ENCODE measurements around the gene PGLYRP1. TPM values are rescaled to one million over a fixed set of nuclear protein-coding genes. Genes with fewer than 3 reads are reported as not detected.

Gene PGLYRP1
- polyA plus RNA-seq, 1 of the 3 experiments (the other 2 are of a cell fraction), result not detected

- TF ChIP-seq IRF3 (IDR thresholded peaks at IDR 0.05; ENCODE audit: low read depth, low read length) (peak; percentile 91), MXI1 (IDR thresholded peaks at IDR 0.05; ENCODE audit: low read depth, low read length) (peak; percentile 97), PBX3 (IDR thresholded peaks at IDR 0.05) (peak; percentile 100; the same call in 1 of the 2 replicates), ELF1 (IDR thresholded peaks at IDR 0.05) (peak; percentile 99), CHD2 (IDR thresholded peaks at IDR 0.05; ENCODE audit: low read length, partially characterized antibody) (peak; percentile 93), NFIC (IDR thresholded peaks at IDR 0.05; ENCODE audit: borderline replicate concordance) (no peak), USF2 (IDR thresholded peaks at IDR 0.05; ENCODE audit: borderline replicate concordance, low read depth, low read length) (no peak; the same call in 1 of the 2 replicates), MEF2A (IDR thresholded peaks at IDR 0.05; ENCODE audit: borderline replicate concordance, low read depth) (no peak), POLR2AphosphoS5 (IDR thresholded peaks at IDR 0.05; ENCODE audit: low read depth, low read length) (peak; percentile 91), SIN3A (IDR thresholded peaks at IDR 0.05; ENCODE audit: borderline replicate concordance, low read depth, low read length) (peak; percentile 47; the same call in 1 of the 2 replicates), GABPA (IDR thresholded peaks at IDR 0.05; ENCODE audit: low read depth) (peak; percentile 69), GATA2 (CRISPR knock-in tag; IDR thresholded peaks at IDR 0.05) (no peak), FOXJ3 (CRISPR knock-in tag; IDR thresholded peaks at IDR 0.05) (no peak), RCOR1 (IDR thresholded peaks at IDR 0.05; ENCODE audit: low read length) (no peak), TEAD4 (IDR thresholded peaks at IDR 0.05; ENCODE audit: borderline replicate concordance, insufficient read depth) (no peak), RAD21 (IDR thresholded peaks at IDR 0.05; ENCODE audit: low read length) (no peak), NRF1 (IDR thresholded peaks at IDR 0.05; ENCODE audit: low read depth, low read length) (peak; percentile 91), FOSL2 (IDR thresholded peaks at IDR 0.05; ENCODE audit: borderline replicate concordance, low read depth) (no peak), SMC3 (IDR thresholded peaks at IDR 0.05; ENCODE audit: low read depth, low read length) (no peak), YY1 (IDR thresholded peaks at IDR 0.05; ENCODE audit: low read depth) (no peak), TCF12 (IDR thresholded peaks at IDR 0.05) (no peak), RFX5 (IDR thresholded peaks at IDR 0.05; ENCODE audit: low read length) (peak; percentile 53; the same call in 1 of the 2 replicates), FOXM1 (IDR thresholded peaks at IDR 0.05; ENCODE audit: low read depth) (no peak)
- TF ChIP-seq, protein P1, sequence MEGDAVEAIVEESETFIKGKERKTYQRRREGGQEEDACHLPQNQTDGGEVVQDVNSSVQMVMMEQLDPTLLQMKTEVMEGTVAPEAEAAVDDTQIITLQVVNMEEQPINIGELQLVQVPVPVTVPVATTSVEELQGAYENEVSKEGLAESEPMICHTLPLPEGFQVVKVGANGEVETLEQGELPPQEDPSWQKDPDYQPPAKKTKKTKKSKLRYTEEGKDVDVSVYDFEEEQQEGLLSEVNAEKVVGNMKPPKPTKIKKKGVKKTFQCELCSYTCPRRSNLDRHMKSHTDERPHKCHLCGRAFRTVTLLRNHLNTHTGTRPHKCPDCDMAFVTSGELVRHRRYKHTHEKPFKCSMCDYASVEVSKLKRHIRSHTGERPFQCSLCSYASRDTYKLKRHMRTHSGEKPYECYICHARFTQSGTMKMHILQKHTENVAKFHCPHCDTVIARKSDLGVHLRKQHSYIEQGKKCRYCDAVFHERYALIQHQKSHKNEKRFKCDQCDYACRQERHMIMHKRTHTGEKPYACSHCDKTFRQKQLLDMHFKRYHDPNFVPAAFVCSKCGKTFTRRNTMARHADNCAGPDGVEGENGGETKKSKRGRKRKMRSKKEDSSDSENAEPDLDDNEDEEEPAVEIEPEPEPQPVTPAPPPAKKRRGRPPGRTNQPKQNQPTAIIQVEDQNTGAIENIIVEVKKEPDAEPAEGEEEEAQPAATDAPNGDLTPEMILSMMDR (IDR thresholded peaks at IDR 0.05), result no peak
- TF ChIP-seq, protein P2, sequence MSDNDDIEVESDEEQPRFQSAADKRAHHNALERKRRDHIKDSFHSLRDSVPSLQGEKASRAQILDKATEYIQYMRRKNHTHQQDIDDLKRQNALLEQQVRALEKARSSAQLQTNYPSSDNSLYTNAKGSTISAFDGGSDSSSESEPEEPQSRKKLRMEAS (IDR thresholded peaks at IDR 0.05; ENCODE audit: low read depth), result peak; percentile 87; the same call in 1 of the 2 replicates
- TF ChIP-seq, protein P3, sequence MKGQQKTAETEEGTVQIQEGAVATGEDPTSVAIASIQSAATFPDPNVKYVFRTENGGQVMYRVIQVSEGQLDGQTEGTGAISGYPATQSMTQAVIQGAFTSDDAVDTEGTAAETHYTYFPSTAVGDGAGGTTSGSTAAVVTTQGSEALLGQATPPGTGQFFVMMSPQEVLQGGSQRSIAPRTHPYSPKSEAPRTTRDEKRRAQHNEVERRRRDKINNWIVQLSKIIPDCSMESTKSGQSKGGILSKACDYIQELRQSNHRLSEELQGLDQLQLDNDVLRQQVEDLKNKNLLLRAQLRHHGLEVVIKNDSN (IDR thresholded peaks at IDR 0.05; ENCODE audit: borderline replicate concordance, low read depth), result peak; percentile 79; the same call in 1 of the 2 replicates
These were observed 27.7 kb downstream of the PGLYRP1 start, which contains the start of gene CCDC61 (continued) for GRCh38 chr19:45994998-45995714.
